Measurements from ENCODE around the gene TMEM143.
"Not testable (repeated sequence)": the region's sequence is repeated elsewhere in the genome, so short reads cannot be mapped to it uniquely, and the experiment has no call there.

The TMEM143 gene

DNA sequence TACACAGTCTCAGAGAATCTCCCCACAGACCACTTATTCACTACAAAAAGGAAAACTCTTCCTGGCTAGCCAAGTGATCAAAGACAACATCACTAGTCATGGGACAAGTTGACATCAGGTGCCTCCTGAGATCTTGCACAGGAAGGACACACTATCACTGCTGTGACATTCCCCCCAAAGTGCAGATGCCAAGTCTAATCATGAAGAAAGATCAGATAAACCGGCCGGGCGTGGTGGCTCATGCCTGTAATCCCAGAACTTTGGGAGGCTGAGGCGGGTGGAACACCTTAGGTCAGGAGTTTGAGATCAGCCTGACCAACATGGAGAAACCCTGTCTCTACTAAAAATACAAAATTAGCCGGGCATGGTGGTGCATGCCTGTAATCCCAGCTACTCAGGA, 54.0 kb downstream of the TMEM143 start:
- H3K27ac Mint-ChIP-seq; H3K4me1 Mint-ChIP-seq (ENCODE audit: low read depth); H3K9me3 Mint-ChIP-seq; H3K4me3 Mint-ChIP-seq; H3K36me3 Mint-ChIP-seq (ENCODE audit: low read depth): not testable (repeated sequence)
- peaks cover 12% of the 10 kb centered on the region for H3K27me3 Mint-ChIP-seq (ENCODE audit: low read depth)

DNA sequence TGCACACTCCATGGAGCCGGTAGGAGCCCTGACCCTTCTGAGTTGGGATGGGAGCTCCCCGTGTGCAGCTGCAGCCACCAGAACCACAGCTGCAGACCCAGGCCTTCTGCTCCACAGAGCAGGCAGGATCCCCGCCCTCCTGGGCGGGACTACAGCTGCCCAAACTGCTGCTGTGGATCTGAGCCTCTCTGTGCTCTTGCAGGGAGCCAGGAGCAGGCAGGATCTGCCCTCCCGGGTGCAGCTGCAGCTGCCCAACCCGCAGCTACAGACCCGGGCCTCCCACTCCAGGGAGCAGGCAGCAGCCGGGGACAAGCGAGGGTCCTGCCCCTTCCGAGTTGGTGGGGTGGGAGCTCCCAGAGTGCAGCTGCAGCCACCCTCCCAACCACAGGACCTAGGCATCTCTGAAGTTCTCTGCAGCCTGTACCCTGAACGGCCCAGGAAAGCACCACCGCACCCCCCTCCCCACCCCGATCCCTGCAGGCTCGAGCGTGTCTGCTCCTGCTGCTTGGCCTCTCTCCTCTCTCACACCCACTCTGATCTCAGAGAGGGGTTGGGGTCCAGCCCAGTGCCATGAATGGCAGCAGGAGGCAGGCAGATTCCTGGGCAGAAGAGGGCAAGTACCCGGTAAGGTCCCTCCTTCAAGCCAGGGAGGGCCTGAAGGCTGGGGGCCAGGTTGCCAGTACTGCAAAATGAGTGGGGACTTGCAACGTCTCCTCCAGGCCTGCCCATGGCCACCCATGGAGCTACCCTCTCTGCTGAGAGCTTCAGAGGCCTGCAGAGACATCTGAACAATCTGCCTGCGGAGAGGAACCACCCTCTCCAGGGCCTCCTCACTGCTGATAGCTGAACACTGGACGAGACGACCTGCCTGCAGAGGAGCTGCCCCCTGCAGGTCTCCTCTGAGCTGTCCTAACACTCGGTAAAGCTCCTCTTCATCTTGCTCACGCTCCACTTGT, 54.8 kb downstream of the TMEM143 start:
- Mint-ChIP-seq H3K27ac (no peak overlapping the region), H3K4me1 (ENCODE audit: low read depth) (no peaks in the 10 kb centered on the region), H3K9me3 (no peaks in the 10 kb centered on the region), H3K27me3 (ENCODE audit: low read depth) (peaks cover 12% of the 10 kb centered on the region), H3K36me3 (ENCODE audit: low read depth) (no peaks in the 10 kb centered on the region), H3K4me3 (no peak overlapping the region)

DNA sequence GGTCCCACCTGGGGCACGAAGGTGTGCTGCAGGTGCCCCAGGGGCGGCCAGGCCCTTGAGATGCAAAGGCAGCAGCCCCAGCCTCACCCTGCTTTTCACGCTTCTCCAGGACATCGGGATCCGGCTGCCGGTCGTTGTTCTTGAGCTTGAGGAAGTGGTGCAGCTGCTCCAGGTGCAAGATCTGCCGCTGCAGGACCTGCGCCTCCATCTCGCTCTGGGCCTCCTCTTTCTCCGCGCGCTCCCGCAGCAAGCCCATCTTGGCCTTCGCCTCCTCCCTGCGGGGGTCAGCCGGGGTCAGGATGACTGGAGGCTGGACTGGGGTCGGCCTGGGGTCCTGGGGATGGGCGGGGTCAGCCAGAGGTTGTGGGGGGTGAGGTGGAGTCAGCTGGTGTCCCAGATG, 59.9 kb downstream of the TMEM143 start:
- no peaks in the 10 kb centered on the region for H3K9me3 Mint-ChIP-seq
- H3K36me3 Mint-ChIP-seq (ENCODE audit: low read depth) = no peaks in the 10 kb centered on the region
- H3K27me3 Mint-ChIP-seq (ENCODE audit: low read depth) = peaks cover 6% of the 10 kb centered on the region
- no peak overlapping the region for H3K4me3 Mint-ChIP-seq
- no peak overlapping the region for H3K27ac Mint-ChIP-seq
- no peaks in the 10 kb centered on the region for H3K4me1 Mint-ChIP-seq (ENCODE audit: low read depth)

DNA sequence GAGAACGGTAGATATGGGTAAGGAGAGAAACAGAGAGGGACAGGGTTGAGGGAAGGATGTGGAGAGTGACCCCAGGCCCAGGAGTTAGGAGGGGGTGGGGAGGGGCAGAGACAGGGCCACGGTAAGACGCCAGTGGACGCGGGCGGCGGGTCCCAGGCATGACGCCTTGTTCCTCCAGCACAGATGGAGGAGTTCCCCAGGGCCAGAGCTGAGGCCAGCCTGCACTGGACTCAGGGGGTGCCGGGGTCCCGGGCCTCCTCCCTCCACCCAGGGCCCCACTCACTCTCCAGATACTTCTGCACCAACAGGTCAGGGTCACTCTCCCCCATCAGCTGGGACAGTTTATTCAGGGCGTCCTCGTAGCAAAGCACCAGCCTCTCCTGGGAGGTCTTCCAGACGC, 60.4 kb downstream of the TMEM143 start:
- H3K27me3 Mint-ChIP-seq (ENCODE audit: low read depth) = peaks cover 6% of the 10 kb centered on the region
- no peaks in the 10 kb centered on the region for H3K36me3 Mint-ChIP-seq (ENCODE audit: low read depth)
- no peak overlapping the region for H3K27ac Mint-ChIP-seq
- no peaks in the 10 kb centered on the region for H3K9me3 Mint-ChIP-seq
- H3K4me3 Mint-ChIP-seq = no peak overlapping the region
- no peaks in the 10 kb centered on the region for H3K4me1 Mint-ChIP-seq (ENCODE audit: low read depth)

DNA sequence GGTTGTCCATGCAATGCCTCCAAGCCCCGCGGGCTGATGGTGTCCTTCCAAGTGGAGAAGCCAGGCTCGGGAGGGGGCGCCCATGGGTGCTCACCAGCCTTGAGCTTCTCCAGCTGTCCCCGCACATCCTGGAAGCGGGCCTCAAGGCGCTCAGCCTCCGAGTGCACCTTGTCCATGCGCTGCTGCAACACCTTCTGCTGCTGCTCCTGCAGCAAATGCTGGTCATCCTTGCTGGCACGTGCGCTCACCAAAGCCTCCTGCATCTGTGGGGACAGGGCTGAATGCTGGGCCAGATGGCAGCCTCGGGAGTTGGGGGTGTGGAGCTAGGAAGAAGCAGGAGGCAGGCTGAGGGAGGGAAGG, 61.2 kb downstream of the TMEM143 start:
- H3K27ac Mint-ChIP-seq = no peak overlapping the region
- no peak overlapping the region for H3K4me3 Mint-ChIP-seq

DNA sequence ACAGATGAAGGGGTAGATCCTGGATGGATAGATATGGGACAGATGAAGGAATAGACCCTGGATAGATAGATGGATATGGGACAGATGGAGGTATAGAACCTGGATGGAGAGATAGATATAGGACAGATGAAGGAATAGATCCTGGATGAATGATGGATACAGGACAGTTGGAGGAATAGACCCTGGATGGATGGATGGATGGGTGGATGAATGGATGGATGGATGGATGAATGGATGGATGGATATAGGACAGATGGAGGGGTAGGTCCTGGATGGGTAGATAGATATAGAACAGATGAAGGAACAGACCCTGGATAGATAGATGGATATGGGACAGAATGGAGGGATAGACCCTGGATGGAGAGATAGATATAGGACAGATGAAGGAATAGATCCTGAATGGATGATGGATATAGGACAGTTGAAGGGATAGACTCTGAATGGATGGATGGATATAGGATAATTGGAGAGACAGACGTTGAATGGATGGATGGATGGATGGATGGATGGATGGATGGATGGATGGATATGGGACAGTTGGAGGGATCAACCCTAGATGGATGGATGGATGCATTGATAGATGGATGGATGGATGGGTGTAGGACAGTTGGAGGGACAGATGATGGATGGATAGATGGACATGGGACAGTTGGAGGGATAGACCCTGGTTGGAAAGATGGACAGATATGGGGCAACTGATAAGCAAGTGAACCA, 61.7 kb downstream of the TMEM143 start:
- no peaks in the 10 kb centered on the region for H3K4me1 Mint-ChIP-seq (ENCODE audit: low read depth)
- H3K9me3 Mint-ChIP-seq = no peaks in the 10 kb centered on the region
- H3K36me3 Mint-ChIP-seq (ENCODE audit: low read depth) = no peaks in the 10 kb centered on the region
- H3K27me3 Mint-ChIP-seq (ENCODE audit: low read depth) = peaks cover 6% of the 10 kb centered on the region
- H3K27ac Mint-ChIP-seq = no peak overlapping the region
- no peak overlapping the region for H3K4me3 Mint-ChIP-seq

More for the DNA sequence above, 61.2 kb downstream of the TMEM143 start:
- Mint-ChIP-seq H3K9me3 (no peaks in the 10 kb centered on the region), H3K36me3 (ENCODE audit: low read depth) (no peaks in the 10 kb centered on the region), H3K27me3 (ENCODE audit: low read depth) (peaks cover 6% of the 10 kb centered on the region), H3K4me1 (ENCODE audit: low read depth) (no peaks in the 10 kb centered on the region)

DNA sequence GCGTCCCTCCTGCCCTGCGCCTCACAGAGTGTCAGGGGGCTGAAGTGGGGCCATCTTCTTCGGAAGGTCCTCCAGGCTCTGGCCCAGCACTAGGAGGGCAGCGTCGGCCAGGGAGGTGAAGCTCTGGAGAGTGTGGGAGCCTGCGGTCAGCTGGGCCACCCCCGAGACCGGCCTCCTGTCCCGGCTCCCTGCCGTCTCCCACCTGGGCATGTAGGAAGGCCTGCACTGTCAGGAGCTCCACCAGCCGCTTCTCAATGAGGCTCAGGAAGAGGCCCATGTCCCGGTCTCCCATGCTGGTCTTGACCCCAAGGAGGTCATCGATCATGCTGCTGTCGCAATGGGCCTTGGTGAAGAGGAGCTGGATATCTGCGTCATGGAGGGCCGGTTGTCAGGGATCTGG, 65.8 kb downstream of the TMEM143 start:
- H3K4me3 Mint-ChIP-seq = no peak overlapping the region
- no peak overlapping the region for H3K27ac Mint-ChIP-seq
- no peaks in the 10 kb centered on the region for H3K9me3 Mint-ChIP-seq
- H3K36me3 Mint-ChIP-seq (ENCODE audit: low read depth) = no peaks in the 10 kb centered on the region
- no peaks in the 10 kb centered on the region for H3K27me3 Mint-ChIP-seq (ENCODE audit: low read depth)
- H3K4me1 Mint-ChIP-seq (ENCODE audit: low read depth) = no peaks in the 10 kb centered on the region

DNA sequence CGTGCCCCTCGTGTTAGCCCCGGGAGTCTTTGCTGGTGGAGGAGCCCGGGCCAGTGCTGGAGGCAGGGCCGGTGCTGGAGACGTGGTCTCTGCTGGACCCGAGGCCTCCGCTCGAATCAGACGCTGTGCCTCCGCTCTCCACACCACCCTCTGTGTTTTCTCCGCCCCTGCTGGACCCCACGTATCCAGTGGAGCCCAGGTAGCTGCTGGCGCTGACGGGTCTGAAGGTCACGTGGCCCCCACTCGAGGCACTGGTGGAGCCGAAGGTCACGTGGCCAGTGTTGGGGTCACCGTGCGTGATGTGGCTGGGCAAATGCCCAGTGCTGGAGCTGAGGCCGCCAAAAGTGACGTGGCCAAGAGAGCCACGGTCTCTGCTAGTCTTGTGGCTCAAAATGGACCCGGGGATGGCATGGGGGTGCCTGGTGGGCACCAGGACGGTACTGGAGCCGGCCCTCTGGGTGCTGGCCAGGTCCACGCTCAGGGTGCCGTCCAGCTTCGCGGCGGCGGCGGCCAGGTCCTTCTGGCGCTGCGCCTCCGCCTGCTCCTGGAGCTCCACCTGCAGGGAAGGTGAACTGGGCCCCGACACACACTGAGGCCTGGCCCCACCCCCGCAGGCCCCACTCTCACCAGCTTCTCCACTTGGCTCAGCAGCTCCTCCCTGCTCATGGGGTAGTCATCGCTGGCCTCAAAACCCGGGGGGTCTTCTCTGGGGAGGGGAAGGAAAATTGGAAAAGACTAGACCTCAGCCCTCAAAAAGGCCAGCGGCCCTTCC, 66.6 kb downstream of the TMEM143 start:
- no peaks in the 10 kb centered on the region for H3K9me3 Mint-ChIP-seq
- H3K4me1 Mint-ChIP-seq (ENCODE audit: low read depth) = no peaks in the 10 kb centered on the region
- no peak overlapping the region for H3K27ac Mint-ChIP-seq
- no peaks in the 10 kb centered on the region for H3K27me3 Mint-ChIP-seq (ENCODE audit: low read depth)
- no peaks in the 10 kb centered on the region for H3K36me3 Mint-ChIP-seq (ENCODE audit: low read depth)
- no peak overlapping the region for H3K4me3 Mint-ChIP-seq

DNA sequence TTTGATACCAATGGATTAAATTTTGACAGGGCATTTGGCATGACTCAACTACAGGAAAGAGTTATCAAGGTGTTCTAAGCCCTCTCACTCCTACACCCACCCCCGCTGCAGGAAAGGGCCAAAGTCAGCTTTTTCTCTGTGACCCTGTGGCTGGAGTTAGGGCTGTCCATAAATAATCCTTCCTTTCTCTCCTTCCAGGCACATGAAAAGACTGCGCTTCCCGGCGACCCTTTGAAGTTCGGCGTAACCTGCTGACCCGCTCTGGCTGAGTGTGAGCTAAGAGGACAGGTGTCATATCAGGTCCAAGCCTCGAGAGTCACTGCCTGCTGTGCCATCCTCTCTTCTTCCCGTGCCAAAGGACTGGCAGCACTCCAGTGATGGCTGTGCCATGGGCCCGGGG, 68.3 kb downstream of the TMEM143 start:
- Mint-ChIP-seq H3K27ac (no peak overlapping the region), H3K4me3 (no peak overlapping the region), H3K4me1 (ENCODE audit: low read depth) (no peaks in the 10 kb centered on the region)

DNA sequence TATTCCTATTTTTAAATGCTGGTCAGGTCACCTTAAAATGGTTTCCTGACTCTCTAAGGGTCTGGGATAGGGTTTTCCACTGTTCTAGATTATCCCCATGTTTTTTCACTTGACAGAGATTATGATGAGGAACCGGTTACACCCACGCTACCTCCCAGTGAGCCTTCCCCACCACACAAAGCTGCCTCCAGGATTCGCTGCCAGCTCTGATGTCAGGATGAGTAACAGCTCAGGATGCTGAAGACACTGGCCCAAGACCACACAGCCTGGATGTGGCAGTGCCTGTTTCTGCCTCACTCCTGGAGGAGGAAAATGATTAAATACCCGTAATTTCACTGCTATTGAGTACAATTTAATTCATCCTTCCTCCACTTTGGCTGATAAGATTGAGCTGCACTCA, 70.9 kb downstream of the TMEM143 start:
- H3K4me1 Mint-ChIP-seq (ENCODE audit: low read depth) = no peaks in the 10 kb centered on the region
- H3K36me3 Mint-ChIP-seq (ENCODE audit: low read depth) = no peaks in the 10 kb centered on the region
- no peak overlapping the region for H3K4me3 Mint-ChIP-seq
- H3K27ac Mint-ChIP-seq = no peak overlapping the region
- H3K27me3 Mint-ChIP-seq (ENCODE audit: low read depth) = no peaks in the 10 kb centered on the region
- no peaks in the 10 kb centered on the region for H3K9me3 Mint-ChIP-seq

More for the DNA sequence above, 68.3 kb downstream of the TMEM143 start:
- Mint-ChIP-seq H3K9me3 (no peaks in the 10 kb centered on the region), H3K36me3 (ENCODE audit: low read depth) (no peaks in the 10 kb centered on the region), H3K27me3 (ENCODE audit: low read depth) (no peaks in the 10 kb centered on the region)

DNA sequence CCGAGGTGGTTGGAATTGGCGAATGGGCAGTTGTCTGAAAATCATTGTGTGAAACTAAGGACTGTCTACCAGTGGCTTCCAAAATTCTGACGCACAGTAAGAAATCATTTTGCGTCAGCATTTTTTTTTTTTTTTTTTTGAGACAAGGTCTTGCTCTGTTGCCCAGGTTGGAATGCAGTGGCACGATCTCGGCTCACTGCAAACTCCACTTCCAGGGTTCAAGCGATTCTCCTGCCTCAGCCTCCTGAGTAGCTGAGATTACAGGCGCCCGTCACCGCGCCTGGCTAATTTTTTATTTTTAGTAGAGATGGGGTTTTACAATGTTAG, 72.3 kb downstream of the TMEM143 start:
- not testable (repeated sequence) for H3K27ac Mint-ChIP-seq; H3K36me3 Mint-ChIP-seq (ENCODE audit: low read depth); H3K27me3 Mint-ChIP-seq (ENCODE audit: low read depth); H3K4me1 Mint-ChIP-seq (ENCODE audit: low read depth); H3K9me3 Mint-ChIP-seq
- H3K4me3 Mint-ChIP-seq = peak overlapping the region; percentile 75

DNA sequence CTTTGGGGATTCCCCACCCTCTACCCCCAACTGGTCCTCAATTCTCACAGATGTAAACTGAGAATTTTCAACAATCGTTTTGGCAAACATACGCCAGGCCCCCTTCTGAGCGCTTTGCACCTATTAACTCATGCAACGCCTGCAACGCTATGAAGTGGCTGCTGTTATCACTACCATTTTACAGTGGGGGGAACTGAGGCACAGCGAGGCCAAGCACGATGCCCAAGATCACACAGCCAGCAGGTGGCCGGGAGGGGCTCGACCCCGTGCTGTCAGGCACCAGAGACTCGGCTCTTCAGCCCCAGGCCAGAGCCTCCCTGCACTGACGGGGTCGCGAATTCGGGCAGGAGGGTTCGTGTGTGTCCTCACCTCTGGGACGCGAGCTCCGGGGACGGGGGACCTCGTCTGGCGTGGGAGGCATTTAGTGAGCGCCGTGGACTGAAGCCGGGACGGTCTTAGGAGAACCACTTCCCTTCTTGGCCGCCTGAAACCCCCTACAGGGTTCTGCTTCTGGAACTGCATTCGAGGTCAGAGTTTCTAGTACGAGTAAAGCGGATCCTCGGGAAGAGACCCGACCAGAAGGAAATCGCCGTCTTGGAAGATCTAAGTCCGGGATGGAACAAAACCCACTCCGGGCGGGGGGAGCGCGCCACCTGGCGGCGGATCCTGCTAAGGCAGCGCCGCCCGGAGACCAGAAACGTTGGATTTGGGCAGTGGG, 72.8 kb downstream of the TMEM143 start:
- no peaks in the 10 kb centered on the region for H3K27me3 Mint-ChIP-seq (ENCODE audit: low read depth)
- no peaks in the 10 kb centered on the region for H3K4me1 Mint-ChIP-seq (ENCODE audit: low read depth)
- peaks cover 8% of the 10 kb centered on the region for H3K9me3 Mint-ChIP-seq
- no peaks in the 10 kb centered on the region for H3K36me3 Mint-ChIP-seq (ENCODE audit: low read depth)
- peak overlapping the region; percentile 75 for H3K4me3 Mint-ChIP-seq
- no peak overlapping the region for H3K27ac Mint-ChIP-seq

DNA sequence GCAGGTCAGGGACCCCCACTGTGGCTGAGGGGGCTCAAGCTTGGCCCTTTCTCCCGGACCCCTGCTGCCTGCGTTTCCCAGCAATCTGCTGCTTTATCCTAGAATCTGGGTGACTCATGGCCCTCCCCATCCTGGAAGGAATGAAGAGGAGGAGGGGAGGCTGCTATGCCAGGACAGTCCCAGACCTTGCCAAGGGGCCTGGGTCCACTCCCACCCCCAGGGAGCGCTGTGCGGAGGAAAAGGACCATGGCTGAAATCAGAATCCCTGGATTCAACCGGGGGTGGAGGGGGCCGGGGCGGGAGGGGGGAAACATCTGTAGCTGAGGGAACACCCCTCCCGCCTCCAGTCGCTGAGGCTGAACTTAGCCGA, 73.4 kb downstream of the TMEM143 start:
- Mint-ChIP-seq H3K4me1 (ENCODE audit: low read depth) (no peaks in the 10 kb centered on the region), H3K4me3 (no peak overlapping the region), H3K27ac (no peak overlapping the region)

DNA sequence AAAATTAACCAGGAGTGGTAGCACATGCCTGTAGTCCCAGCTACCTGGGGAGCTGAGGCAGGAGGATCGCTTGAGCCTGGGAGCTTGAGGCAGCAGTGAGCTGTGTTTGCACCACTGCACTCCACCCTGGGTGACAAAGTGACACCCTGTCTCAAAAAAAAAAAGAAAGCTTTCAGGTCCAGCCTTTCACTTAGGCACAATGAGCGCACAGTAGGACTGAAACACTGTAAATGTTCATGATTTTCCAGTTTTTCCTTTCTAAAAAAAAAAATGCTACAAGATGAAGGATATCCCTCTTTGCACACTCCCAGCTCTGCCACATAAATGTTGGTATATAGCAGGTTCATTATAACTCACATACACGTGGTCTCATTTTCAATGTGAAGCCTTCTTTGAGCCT, 76.0 kb downstream of the TMEM143 start:
- Mint-ChIP-seq H3K4me3 (no peak overlapping the region), H3K4me1 (ENCODE audit: low read depth) (no peaks in the 10 kb centered on the region), H3K9me3 (peaks cover 16% of the 10 kb centered on the region), H3K36me3 (ENCODE audit: low read depth) (no peaks in the 10 kb centered on the region), H3K27ac (no peak overlapping the region), H3K27me3 (ENCODE audit: low read depth) (peaks cover 3% of the 10 kb centered on the region)

More for the DNA sequence above, 73.4 kb downstream of the TMEM143 start:
- Mint-ChIP-seq H3K36me3 (ENCODE audit: low read depth) (no peaks in the 10 kb centered on the region), H3K9me3 (peaks cover 12% of the 10 kb centered on the region), H3K27me3 (ENCODE audit: low read depth) (peaks cover under 1% of the 10 kb centered on the region)

All from T-helper 1 cell treated with Interleukin-12 subunit alpha and Interleukin-12 subunit beta and Interleukin-4 antibody, amounts not matched to agents 30 μg/mL and 1 μg/mL, for 36 hours (primary cell).